ENCODE data around the gene LSM12. TPM values are rescaled to one million over a fixed set of nuclear protein-coding genes. Genes with fewer than 3 reads are reported as not detected.

LSM12 gene
- total and polyA plus RNA-seq, 2 of the 8 experiments (the other 6 are each of a cell fraction or from before 2014, with no cell fraction given), result 69.8 to 142 TPM

GRCh38 chr17:44108440-44109311 is 42.2 kb upstream of the LSM12 start:
- no peak for FAIRE-seq
- H3K4ac ChIP-seq (replicated peaks; ENCODE audit: insufficient read length, low read depth, low read length), result no peak overlapping the region
- no peak overlapping the region for H3K27ac ChIP-seq (ENCODE audit: low read depth, low read length)
- no peak for TF ChIP-seq RAD21 (IDR thresholded peaks at IDR 0.05 in 1 of 2, conservative IDR thresholded peaks at IDR 0.05 in 1 of 2; ENCODE audit: low read depth in 2 of 2, low read length in 2 of 2)
- TF ChIP-seq RFX5 (IDR thresholded peaks at IDR 0.05; ENCODE audit: borderline replicate concordance, low read depth, low read length), result no peak
- no peak for TF ChIP-seq KDM4A (IDR thresholded peaks at IDR 0.05; ENCODE audit: low read depth, low read length, severe bottlenecking)
- no peak overlapping the region for H3K4me2 ChIP-seq (ENCODE audit: insufficient read depth in 1 of 2, low read depth in 2 of 2, low read length in 2 of 2)
- H3K56ac ChIP-seq (replicated peaks; ENCODE audit: insufficient read length, low read depth, low read length), result no peak overlapping the region
- H3K27me3 ChIP-seq (replicated peaks in 1 of 4; ENCODE audit: control insufficient read depth in 3 of 4, extremely low read depth in 1 of 4, insufficient read depth in 3 of 4, low read length in 3 of 4), result no peaks in the 10 kb centered on the region; a peak in 1 of 7 replicates
- no peak overlapping the region for H2AK5ac ChIP-seq (ENCODE audit: low read depth, low read length)
- H4K5ac ChIP-seq (ENCODE audit: insufficient read length, low read depth, low read length), result no peak overlapping the region
- no peak overlapping the region for H2BK120ac ChIP-seq (replicated peaks; ENCODE audit: low read depth, low read length)
- H4K91ac ChIP-seq (replicated peaks; ENCODE audit: insufficient read length, low read length), result no peak overlapping the region
- no peak overlapping the region for H2BK15ac ChIP-seq (ENCODE audit: low read length)
- WGBS, 2 experiments (ENCODE audit: extremely low coverage in 1 of 2, insufficient coverage in 1 of 2, insufficient read length in 1 of 2, insufficient replicate concordance in 2 of 2, low coverage in 1 of 2, low lambda C conversion rate in 2 of 2, missing lambda C conversion rate in 1 of 2), result 94% methylated on average over 15 of the region's 16 CpGs; no CpG with 5 or more reads in 1 of the 2 experiments
- H3K23ac ChIP-seq (ENCODE audit: insufficient read length), result no peak overlapping the region
- H3K4me3 ChIP-seq (ENCODE audit: extremely low read depth in 1 of 4, insufficient read depth in 2 of 4, low read depth in 3 of 4, low read length in 4 of 4), result no peak overlapping the region
- H3K36me3 ChIP-seq (ENCODE audit: control insufficient read depth in 2 of 4, insufficient read depth in 4 of 4, low read length in 3 of 4), result peaks cover 0 to 2% (median 0%) of the 10 kb centered on the region in 4 experiments; a peak in 2 of 8 replicates
- peaks cover 0 to 30% (median 26%) of the 10 kb centered on the region in 4 experiments; a peak in 6 of 7 replicates for H3K4me1 ChIP-seq (replicated peaks in 1 of 4; ENCODE audit: control insufficient read depth in 3 of 4, insufficient read depth in 4 of 4, low read length in 3 of 4)
- no peak overlapping the region for H2BK20ac ChIP-seq (ENCODE audit: low read length)
- H3K23me2 ChIP-seq (ENCODE audit: low read depth, low read length), result no peaks in the 10 kb centered on the region; the same call in 1 of the 2 replicates
- no peak for DNase-seq (ENCODE audit: low read depth in 1 of 2, low spot score in 2 of 2)
- ChIA-PET CTCF (ENCODE audit: partially characterized antibody) (interaction anchor here (0.6 to 34.4 kb wide), 7 partner anchors 5 to 231 kb away, joined by 3 to 638 read pairs (median 4); partner anchors contain the start of gene HDAC5), POLR2A (ENCODE audit: partially characterized antibody) (interaction anchor here (0.5 to 1.9 kb wide), 5 partner anchors 11 to 229 kb away, joined by 3 to 6 read pairs (median 3); partner anchors contain the start of genes HDAC5 and LSM12)
- H3K79me2 ChIP-seq (ENCODE audit: control insufficient read depth in 1 of 2, insufficient read depth in 2 of 2, low read length in 2 of 2), result peaks cover 0 to 38% of the 10 kb centered on the region in 2 experiments; a peak in 2 of 4 replicates
- no peak overlapping the region for H2AFZ ChIP-seq (ENCODE audit: low read length)
- peak overlapping the region; percentile 16; the same call in 1 of the 2 replicates for H2BK5ac ChIP-seq (ENCODE audit: low read depth, low read length)
- peaks cover 10 to 21% of the 10 kb centered on the region in 2 experiments for H4K20me1 ChIP-seq (replicated peaks in 1 of 2; ENCODE audit: control insufficient read depth in 1 of 2, insufficient read depth in 2 of 2, low read length in 2 of 2)
- no peak overlapping the region for H3K9ac ChIP-seq (replicated peaks in 1 of 4; ENCODE audit: extremely low read depth in 1 of 4, low read depth in 3 of 4, low read length in 3 of 4)
- H4K8ac ChIP-seq (ENCODE audit: extremely low read depth, insufficient read depth, low read length), result no peak overlapping the region; the same call in 1 of the 2 replicates
- H3K14ac ChIP-seq (ENCODE audit: insufficient read length), result no peak overlapping the region
- no peaks in the 10 kb centered on the region for H3K9me3 ChIP-seq (ENCODE audit: insufficient read depth in 2 of 2, low read depth in 1 of 2, low read length in 1 of 2)
- H3K79me1 ChIP-seq (ENCODE audit: low read depth, low read length), result peaks cover 27% of the 10 kb centered on the region
- peak overlapping the region; percentile 60; the same call in 1 of the 2 replicates for H3K18ac ChIP-seq (ENCODE audit: extremely low read depth, low read length)
- 0 out of 2 replicates have a peak overlapping the region, but pooled peaks have one; percentile 9 for H2BK12ac ChIP-seq (ENCODE audit: low read depth, low read length)

All from H1 (cell line).